PC-9 (cell line): Measurements from ENCODE around the gene DDX56. TPM values are rescaled to one million over a fixed set of nuclear protein-coding genes. Genes with fewer than 3 reads are reported as not detected.

ENCODE experiments used
- BruUV-seq: library from RNA; stranded (reverse); fragments of 400-500 nt; replicated peaks from 2 replicates; lab custom pipeline; 2021; lab: Mats Ljungman, UMichigan
- CTCF ChIA-PET: fragments of 300-600 bp; sonication (Branson Sonifier 250); formaldehyde crosslinking; loops from one replicate; lab custom pipeline; 2022; ENCODE audit warnings: antibody characterized with exemption; lab: Charles Lee
- POLR2A ChIA-PET: fragments of 300-600 bp; sonication (Branson Sonifier 250); formaldehyde crosslinking; loops from one replicate; lab custom pipeline; 2022; ENCODE audit warnings: antibody characterized with exemption; ENCODE audit not compliant: unreplicated experiment; lab: Charles Lee
- DNase-seq, 2 experiments: peaks; one replicate each; pipeline versions ENCODE4 v3.0.0 to v3.0.0-alpha.2; 2015 to 2022; ENCODE audit warnings: mixed read lengths in 1 of 2
- H2AFZ ChIP-seq: fragments of 200-600 bp; sonication (generic); 2 replicates; pipeline ENCODE4 v1.8.1; 2017; ENCODE audit warnings: antibody characterized with exemption
- H3F3A ChIP-seq: fragments of 200-600 bp; sonication (generic); 2 replicates; pipeline ENCODE4 v1.8.1; 2017; ENCODE audit warnings: antibody characterized with exemption, mild to moderate bottlenecking, low read depth; ENCODE audit not compliant: insufficient read depth
- H3K27ac ChIP-seq: fragments of 200-600 bp; sonication (generic); 2 replicates; pipeline ENCODE4 v1.6.1; 2016; ENCODE audit warnings: mixed run types
- H3K27me3 ChIP-seq: fragments of 200-600 bp; sonication (generic); 2 replicates; pipeline ENCODE4 v1.6.1; 2016; ENCODE audit warnings: low read depth, mixed run types; ENCODE audit not compliant: insufficient read depth
- H3K36me3 ChIP-seq: fragments of 200-600 bp; sonication (generic); 2 replicates; pipeline ENCODE4 v1.6.1; 2016; ENCODE audit warnings: low read depth, mixed run types
- H3K4me1 ChIP-seq: fragments of 200-600 bp; sonication (generic); replicated peaks from 2 replicates; pipeline ENCODE4 v1.6.1; 2016; ENCODE audit warnings: mixed run types; ENCODE audit not compliant: insufficient read depth
- H3K4me2 ChIP-seq: fragments of 200-600 bp; sonication (generic); 2 replicates; pipeline ENCODE4 v1.6.1; 2017; ENCODE audit warnings: mixed run types
- H3K4me3 ChIP-seq: fragments of 200-600 bp; sonication (generic); 2 replicates; pipeline ENCODE4 v1.6.1; 2016; ENCODE audit warnings: mixed run types
- H3K79me2 ChIP-seq: fragments of 200-600 bp; sonication (generic); 2 replicates; pipeline ENCODE4 v1.6.1; 2017; ENCODE audit warnings: low read depth, mixed run types
- H3K9me2 ChIP-seq: fragments of 200-600 bp; sonication (generic); 2 replicates; pipeline ENCODE4 v1.8.1; 2017; ENCODE audit warnings: mild to moderate bottlenecking; ENCODE audit not compliant: insufficient read depth
- H3K9me3 ChIP-seq: fragments of 200-600 bp; sonication (generic); 2 replicates; pipeline ENCODE4 v1.8.1; 2016; ENCODE audit warnings: low read depth; ENCODE audit not compliant: insufficient read depth
- H4K20me1 ChIP-seq: fragments of 200-600 bp; sonication (generic); 2 replicates; pipeline ENCODE4 v1.8.1; 2017; ENCODE audit not compliant: insufficient read depth
- EZH2 ChIP-seq: fragments of 200-600 bp; sonication (generic); IDR thresholded peaks from 2 replicates; pipeline ENCODE4 v1.8.0; 2017; ENCODE audit warnings: antibody characterized with exemption, low read depth
- intact Hi-C: fragments of 100-400 bp; cut with micrococcal nuclease; formaldehyde crosslinking; loops from one replicate; pipeline ENCODE4 v1.10.0; 2022; ENCODE audit not compliant: unreplicated experiment
- total RNA-seq: library from RNA; stranded (reverse); gene quantifications from 2 replicates; pipeline ENCODE4 v1.2.3, GENCODE V29; 2021
- TF ChIP-seq, protein P1 (sequence below): fragments of 200-600 bp; sonication (generic); conservative IDR thresholded peaks from 2 replicates; pipeline ENCODE4 v1.6.1; 2017; ENCODE audit warnings: mixed run types, antibody characterized with exemption, mild to moderate bottlenecking, moderate library complexity

Gene DDX56
- total RNA-seq, 1 experiment from 2014 or later, result 113 TPM

DNA sequence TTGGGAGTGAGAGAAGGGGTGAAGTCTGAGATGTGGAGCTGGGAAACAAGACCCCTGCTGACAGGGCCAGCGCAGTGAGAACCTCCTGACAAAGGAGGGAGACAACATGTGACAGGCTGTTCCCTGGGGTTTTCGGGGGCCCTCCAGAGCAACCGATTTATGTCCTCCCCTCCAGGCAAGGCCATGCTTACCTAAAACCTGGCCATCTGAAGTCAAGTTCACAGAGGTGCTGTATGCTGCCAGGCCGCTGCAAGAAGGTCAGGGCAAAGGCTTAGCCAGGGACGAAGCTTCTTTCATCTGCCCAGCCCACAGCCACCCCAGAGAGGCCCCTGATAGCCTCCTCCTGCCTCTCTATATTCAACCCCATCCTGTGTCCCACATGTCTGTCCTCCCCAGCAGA is 53.1 kb downstream of the DDX56 start:
- no peaks in the 10 kb centered on the region for H3K36me3 ChIP-seq
- no peaks in the 10 kb centered on the region for H3K27me3 ChIP-seq
- H2AFZ ChIP-seq, result no peak overlapping the region
- H3K4me2 ChIP-seq, result no peak overlapping the region
- no peak overlapping the region for H3K4me3 ChIP-seq
- POLR2A ChIA-PET, result no interaction called here
- H3K9me3 ChIP-seq, result 0 out of 2 replicates have a peak, but pooled peaks cover 7% of the 10 kb centered on the region
- H3F3A ChIP-seq, result no peaks in the 10 kb centered on the region
- intact Hi-C loops, result no loop called here
- CTCF ChIA-PET, result no interaction called here
- H3K4me1 ChIP-seq, result no peaks in the 10 kb centered on the region
- no peaks in the 10 kb centered on the region for H3K9me2 ChIP-seq
- H3K27ac ChIP-seq, result no peak overlapping the region
- no TSS peak for BruUV-seq
- no peaks in the 10 kb centered on the region for H4K20me1 ChIP-seq
- no peak for DNase-seq
- TF ChIP-seq, protein P1, sequence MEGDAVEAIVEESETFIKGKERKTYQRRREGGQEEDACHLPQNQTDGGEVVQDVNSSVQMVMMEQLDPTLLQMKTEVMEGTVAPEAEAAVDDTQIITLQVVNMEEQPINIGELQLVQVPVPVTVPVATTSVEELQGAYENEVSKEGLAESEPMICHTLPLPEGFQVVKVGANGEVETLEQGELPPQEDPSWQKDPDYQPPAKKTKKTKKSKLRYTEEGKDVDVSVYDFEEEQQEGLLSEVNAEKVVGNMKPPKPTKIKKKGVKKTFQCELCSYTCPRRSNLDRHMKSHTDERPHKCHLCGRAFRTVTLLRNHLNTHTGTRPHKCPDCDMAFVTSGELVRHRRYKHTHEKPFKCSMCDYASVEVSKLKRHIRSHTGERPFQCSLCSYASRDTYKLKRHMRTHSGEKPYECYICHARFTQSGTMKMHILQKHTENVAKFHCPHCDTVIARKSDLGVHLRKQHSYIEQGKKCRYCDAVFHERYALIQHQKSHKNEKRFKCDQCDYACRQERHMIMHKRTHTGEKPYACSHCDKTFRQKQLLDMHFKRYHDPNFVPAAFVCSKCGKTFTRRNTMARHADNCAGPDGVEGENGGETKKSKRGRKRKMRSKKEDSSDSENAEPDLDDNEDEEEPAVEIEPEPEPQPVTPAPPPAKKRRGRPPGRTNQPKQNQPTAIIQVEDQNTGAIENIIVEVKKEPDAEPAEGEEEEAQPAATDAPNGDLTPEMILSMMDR, result no peak
- TF ChIP-seq EZH2, result no peak
- no peaks in the 10 kb centered on the region for H3K79me2 ChIP-seq

DNA sequence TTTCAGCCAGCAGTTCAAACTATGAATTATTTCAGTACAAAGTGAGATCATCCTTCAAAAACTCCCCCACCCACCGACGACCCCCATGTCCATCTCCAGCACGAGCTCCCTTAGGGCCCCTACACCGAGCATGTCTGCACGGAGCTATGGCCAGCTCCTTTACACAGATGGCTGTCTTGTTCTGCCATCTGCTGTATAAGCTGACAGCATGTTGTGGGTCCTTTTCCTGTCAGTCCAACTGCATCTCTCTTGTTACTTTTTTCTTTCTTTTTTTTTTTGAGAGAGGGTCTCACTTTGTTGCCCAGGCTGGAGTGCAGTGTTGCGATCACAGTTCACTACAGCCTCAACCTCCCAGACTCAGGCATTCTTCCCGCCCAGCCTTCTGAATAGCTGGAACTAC is 54.2 kb downstream of the DDX56 start:
- no peak overlapping the region for H3K4me3 ChIP-seq
- H3K4me2 ChIP-seq, result no peak overlapping the region
- no peaks in the 10 kb centered on the region for H3F3A ChIP-seq
- no peak overlapping the region for H3K27ac ChIP-seq
- DNase-seq, result no peak
- H3K9me2 ChIP-seq, result no peaks in the 10 kb centered on the region
- TF ChIP-seq, protein P1, result no peak
- TF ChIP-seq EZH2, result no peak
- no peaks in the 10 kb centered on the region for H3K79me2 ChIP-seq
- ChIA-PET POLR2A (no interaction called here), CTCF (no interaction called here)
- H2AFZ ChIP-seq, result no peak overlapping the region
- no peaks in the 10 kb centered on the region for H4K20me1 ChIP-seq
- intact Hi-C loops, result no loop called here
- H3K4me1 ChIP-seq, result no peaks in the 10 kb centered on the region
- BruUV-seq, result no TSS peak
- no peaks in the 10 kb centered on the region for H3K36me3 ChIP-seq
- no peaks in the 10 kb centered on the region for H3K27me3 ChIP-seq
- no peaks in the 10 kb centered on the region for H3K9me3 ChIP-seq

DNA sequence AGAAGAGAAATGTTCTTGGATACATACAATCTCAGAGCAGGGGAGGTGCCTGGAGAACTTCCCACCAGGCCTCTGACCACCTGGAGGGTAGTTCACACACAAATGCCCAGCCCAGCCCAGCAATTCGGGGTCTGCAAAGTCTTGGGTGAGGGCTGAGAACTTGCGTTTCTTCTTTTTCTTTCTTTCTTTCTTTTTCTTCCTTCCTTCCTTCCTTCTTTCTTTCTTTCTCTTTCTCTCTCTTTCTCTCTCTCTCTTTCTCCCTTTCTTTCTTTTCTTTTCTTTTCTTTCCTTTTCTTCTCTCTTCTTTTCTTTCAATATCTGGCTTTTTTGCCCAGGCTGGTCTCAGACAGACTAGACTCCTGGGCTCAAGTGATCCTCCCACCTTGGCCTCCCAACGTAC is 54.9 kb downstream of the DDX56 start:
- H3K4me1 ChIP-seq, result no peaks in the 10 kb centered on the region
- no peak overlapping the region for H3K4me2 ChIP-seq
- TF ChIP-seq, protein P1, result no peak
- no peak for TF ChIP-seq EZH2
- H3K27me3 ChIP-seq, result no peaks in the 10 kb centered on the region
- no peaks in the 10 kb centered on the region for H3K9me3 ChIP-seq
- no peaks in the 10 kb centered on the region for H3K9me2 ChIP-seq
- no peaks in the 10 kb centered on the region for H3K79me2 ChIP-seq
- no peak overlapping the region for H3K4me3 ChIP-seq
- no peak overlapping the region for H2AFZ ChIP-seq
- intact Hi-C loops, result no loop called here
- CTCF ChIA-PET, result interaction anchor here (0.7 kb wide), 1 partner anchor 55 kb away, joined by 7 read pairs; no protein-coding TSS in a partner anchor
- H3K36me3 ChIP-seq, result no peaks in the 10 kb centered on the region
- BruUV-seq, result no TSS peak
- no peak for DNase-seq
- H3F3A ChIP-seq, result no peaks in the 10 kb centered on the region
- POLR2A ChIA-PET, result no interaction called here
- H3K27ac ChIP-seq, result no peak overlapping the region
- H4K20me1 ChIP-seq, result no peaks in the 10 kb centered on the region
